GM21717 (cell line): ENCODE data around the gene MRPL17.
"Not testable (repeated sequence)": the region's sequence is repeated elsewhere in the genome, so short reads cannot be mapped to it uniquely, and the experiment has no call there.

Source experiments
- ATAC-seq: cut with Tn5 transposase; IDR thresholded peaks from one replicate; pipeline ENCODE4 v1.9.1; 2021; ENCODE audit warnings: mild to moderate bottlenecking, moderate library complexity; ENCODE audit not compliant: unreplicated experiment

Gene MRPL17

DNA sequence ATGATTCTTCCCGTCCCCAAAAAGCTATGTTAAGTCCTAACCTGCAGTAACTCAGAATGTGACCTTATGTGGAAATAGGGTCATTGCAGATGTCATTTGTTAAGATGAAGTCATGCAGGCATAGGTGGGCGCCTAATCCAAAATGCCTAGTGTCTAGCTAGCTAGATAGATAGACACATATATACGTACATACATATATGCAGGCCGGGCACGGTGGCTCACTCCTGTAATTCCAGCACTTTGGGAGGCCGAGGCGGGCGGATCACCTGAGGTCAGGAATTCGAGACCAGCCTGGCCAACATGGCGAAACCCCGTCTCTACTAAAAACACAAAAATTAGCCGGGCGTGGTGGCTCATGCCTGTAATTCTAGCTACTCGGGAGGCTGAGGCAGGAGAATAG is 928 bp upstream of the MRPL17 start:
- not testable (repeated sequence) for ATAC-seq

DNA sequence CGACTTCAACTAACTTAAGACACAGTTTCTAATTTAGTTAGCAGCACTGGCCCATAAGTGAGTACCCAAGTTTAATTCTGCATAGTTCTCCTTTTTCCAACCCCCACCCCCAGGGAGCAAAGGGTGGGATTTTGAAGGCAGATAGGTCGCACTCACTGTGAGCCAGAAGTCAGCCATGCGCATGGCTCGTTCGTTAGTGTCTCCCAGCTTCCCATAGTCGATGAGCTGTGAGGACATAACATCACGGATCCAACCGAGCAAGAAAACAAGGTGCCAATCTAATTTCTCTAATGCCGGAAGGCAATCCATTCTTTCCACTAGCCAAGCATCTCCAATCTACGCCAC is 577 bp downstream of the MRPL17 start:
- peak; percentile 12 for ATAC-seq

DNA sequence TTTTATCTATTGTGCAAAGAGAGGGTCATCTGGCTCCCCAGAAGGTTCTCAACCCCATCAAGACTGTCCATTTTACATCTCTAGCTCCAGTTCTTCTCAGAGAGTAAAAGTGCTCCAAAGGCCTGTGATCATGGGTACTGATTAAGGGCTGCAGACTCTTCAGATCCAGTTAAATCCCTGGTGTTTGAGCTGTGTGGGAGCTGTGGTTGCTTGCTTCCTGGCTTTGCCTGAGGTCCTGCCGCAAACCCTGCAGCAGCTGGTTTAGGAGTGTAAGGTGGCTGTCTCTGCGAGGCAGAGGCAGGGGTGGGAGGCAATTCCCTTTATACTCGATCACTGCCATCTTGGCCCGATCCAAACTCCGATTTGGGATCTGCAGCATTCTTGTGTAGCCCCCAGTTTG is 1.2 kb downstream of the MRPL17 start:
- ATAC-seq, result no peak

DNA sequence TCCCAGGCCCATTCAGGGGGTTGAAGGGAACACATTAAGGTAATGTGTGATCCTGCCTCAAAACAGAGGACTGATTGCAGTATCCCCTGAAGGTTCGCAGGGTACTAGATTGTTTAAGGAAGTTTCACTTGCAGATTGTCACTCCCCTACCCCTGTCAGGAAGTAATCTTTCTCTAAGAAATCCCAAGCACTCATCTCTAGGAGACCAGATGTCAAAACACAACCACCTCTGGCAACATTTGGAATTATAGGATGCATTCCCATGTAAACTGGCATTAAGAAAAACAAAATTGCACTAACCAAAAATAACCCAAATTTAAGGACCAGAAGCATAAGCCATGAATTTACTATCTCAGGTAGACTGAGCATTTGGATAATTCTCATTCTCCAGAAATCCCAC is 1.6 kb downstream of the MRPL17 start:
- no peak for ATAC-seq

DNA sequence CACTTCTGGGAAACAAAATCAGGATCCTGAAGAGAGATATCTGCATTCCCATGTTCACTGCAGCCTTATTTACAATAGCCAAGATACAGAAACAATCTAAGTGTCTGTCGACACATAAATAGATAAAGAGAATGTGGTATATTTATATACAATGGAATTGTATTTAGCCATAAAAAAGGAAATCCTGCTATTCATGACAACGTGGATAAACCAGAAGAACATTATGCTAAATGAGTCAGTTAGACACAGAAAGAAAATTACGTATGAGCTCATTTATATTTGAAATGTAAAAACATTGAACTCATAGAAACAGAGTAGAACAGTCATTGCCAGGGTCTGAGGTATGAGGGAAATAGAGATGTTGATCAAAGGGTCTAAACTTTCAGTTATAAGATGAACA is 6.1 kb downstream of the MRPL17 start:
- no peak for ATAC-seq

DNA sequence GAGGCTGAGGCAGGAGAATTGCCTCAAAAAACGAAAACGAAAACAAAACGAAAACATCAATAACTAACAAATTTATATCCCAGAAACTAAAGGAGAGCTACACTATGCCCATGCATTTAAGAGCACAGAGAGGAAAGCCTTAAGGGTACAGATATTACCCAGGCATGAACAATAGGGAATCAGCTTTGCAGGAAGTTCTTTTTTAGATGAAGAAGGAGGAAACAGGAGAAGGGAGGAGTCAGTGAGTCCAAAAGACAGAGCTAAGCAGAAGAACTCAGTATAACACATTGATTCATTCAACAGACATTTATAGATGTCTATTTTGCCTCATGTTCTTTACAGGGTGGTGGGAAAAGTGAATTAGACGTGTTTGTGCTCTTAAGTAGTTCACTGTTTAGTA is 8.3 kb downstream of the MRPL17 start:
- ATAC-seq, result no peak

DNA sequence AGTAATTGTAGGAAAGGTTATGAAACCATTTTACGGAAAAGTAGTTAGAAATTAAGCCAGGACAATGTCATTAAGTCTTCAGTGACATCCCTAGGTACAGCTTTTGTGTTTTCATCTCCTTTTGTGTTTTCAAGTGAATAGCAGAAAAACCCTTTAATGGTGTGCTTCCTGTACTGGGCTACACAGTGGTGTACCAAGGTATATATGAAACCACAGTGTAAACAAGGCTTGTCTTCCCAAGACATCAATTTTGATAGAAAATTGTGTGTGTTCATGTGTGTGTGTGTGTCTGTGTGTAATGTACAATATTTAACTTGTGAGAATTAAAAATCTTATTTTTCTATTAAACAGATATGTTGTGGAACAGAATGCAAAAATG is 8.9 kb downstream of the MRPL17 start:
- ATAC-seq, result no peak

DNA sequence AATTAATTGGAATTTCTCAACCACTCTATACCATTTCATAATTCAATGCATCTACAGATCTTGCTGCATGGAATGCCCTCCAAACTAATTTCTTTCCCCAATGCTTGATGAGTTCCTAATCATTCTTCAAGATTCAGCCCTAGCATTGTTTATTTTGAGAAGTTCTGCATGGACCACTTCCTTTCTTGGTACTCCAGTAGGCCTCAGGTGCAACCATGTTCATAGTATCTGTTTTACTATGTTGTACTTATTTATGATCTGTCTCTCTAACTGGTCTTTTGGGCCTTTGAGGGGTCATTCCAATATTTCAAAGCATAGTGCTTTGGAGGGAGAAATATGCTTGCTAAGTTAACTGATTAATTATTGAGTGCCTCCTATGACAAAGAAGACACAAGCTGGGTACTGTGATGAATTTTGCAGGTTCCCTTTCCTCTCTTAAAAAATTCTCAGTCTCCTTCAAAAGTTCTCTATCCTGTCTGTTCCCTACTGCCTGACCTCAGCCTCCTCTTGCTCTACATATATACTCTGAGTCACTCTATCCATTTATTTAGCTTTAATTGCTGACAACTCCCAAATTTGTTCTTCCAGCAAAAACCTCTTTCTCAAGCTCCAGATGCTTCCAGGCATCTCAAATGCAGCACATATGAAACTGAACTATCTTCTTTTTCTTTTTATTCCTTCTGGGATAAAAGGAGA is 9.5 kb downstream of the MRPL17 start:
- ATAC-seq, result no peak

DNA sequence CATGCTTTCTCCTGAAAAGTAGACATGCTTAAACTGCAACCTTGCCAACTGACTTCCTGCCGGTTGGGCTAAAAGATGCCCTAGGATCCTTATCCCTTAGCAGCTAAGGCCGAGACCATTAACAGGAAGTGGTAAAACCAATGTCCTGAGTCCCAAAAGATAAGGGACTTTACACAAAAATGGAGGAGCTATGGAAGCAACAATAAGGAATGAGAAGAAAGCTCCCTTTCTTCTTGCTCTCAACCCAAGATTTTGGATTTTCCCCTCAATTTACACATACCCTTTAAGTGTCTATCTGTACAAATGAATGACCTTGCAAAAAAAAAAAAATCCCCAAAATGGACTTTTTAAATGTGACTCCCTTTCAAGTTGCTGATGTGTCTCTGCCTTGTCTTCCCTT is 11.1 kb downstream of the MRPL17 start:
- ATAC-seq, result no peak

DNA sequence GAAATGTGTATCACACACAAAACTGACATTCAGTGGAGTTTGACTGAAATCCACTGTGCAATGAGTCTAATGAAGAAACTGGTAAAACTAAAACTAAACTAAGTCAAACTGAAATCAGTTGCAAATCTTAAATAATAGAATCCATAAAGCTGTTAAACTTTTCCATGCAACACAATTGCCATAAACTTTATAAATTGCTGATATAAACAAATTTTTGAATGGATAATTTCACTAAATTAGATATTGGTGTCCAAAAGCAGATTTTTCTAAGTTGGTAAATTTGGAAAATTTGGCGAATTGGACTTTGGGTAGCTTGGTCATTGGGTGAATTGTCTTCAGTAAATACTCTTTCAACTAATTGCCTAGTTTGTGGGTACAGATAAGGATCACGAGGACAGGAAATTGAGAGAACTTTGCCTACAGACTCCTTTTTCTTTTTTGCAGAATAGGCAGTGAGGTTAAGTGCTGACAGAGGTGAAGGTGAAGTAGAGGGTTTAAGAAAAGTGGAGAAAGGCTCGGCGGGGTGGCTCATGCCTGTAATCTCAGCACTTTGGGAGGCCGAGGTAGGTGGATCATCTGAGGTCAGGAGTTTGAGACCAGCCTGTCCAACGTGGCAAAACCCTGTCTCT is 12.8 kb downstream of the MRPL17 start:
- ATAC-seq, result no peak

DNA sequence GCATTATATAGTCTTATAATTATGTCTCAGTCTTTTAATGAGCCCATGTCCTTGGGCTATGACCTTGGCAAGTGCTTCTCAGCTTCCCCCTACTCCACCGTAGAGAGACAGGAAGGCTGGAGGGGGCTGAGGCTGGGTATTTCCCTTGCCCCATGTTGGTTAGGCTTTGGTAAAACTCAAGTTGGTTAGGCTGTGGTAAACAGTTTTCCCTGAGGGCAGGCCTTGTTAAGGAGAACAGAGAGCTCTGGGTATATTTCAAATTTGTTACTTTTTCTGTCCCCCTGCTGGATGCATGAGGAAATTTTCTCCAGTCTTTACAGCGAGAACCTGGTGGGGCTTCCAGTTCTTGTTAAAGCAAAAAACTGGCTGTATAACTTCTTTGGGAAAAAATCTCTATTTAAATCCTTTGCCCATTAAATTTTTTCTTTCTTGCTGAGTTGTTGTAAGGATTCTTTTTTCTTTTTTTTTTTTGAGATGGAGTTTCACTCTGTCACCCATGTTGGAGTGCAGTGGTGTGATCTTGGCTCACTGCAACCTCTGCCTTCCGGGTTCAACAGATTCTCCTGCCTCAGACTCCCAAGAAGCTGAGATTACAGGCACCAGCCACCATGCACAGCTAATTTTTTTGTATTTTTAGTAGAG is 15.3 kb downstream of the MRPL17 start:
- ATAC-seq, result no peak

DNA sequence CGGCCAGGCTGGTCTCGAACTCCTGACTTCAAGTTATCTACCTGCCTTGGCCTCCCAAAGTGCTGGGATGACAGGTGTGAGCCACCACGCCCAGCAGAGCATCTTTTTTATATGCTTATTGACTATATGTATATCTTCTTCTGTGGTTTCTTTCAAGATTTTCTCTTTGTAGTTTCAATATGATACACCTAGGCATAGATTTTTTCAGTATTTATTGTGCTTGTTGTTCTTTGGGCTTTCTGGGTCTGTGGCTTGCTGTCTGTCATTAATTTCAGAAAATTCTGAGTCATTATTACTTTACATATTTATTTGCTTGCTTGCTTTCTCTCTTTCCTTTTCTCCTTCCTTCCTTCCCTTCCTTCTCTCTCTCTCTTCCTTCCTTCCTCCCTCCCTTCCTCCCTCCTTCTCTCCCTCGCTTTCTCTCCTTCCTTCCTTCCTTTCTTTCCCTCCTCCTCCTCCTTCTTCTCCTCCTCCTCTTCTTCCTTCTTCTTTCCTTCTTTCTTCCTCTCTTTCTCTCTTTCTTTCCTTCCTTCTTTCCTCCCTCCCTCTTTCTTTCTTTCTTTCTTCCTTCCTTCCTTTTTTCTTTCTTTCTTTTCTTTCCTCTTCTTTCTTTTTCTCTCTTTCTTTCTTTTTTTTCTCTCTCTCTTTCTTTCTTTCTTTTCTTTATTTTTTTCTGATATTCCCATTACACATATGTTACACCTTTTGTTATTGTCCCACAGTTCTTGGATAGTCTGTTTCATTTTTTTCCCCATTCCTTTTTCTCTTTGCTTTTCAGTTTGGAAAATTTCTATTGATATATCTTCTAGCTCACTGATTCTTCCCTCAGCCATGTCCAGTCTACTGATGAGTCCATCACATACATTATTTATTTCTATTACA is 16.6 kb downstream of the MRPL17 start:
- no peak for ATAC-seq

DNA sequence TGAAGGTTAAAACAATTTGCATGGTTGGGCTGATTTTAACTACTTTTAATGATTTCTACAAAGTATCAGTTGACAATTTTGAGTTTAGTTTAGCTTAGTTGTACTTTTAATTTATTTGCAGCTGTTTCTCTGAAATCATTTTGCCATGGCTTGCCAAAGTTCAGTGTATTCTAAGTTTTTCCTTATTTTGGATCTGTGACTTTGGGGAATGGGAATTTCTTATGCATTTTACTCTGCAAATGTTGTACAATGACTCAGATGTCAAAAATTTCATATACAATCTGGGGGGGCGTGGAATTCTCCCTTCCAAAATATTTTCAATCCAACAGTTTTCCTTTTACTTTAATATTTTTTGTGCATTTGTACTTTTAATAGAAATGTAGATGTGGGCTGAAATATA is 18.6 kb downstream of the MRPL17 start:
- no peak for ATAC-seq

DNA sequence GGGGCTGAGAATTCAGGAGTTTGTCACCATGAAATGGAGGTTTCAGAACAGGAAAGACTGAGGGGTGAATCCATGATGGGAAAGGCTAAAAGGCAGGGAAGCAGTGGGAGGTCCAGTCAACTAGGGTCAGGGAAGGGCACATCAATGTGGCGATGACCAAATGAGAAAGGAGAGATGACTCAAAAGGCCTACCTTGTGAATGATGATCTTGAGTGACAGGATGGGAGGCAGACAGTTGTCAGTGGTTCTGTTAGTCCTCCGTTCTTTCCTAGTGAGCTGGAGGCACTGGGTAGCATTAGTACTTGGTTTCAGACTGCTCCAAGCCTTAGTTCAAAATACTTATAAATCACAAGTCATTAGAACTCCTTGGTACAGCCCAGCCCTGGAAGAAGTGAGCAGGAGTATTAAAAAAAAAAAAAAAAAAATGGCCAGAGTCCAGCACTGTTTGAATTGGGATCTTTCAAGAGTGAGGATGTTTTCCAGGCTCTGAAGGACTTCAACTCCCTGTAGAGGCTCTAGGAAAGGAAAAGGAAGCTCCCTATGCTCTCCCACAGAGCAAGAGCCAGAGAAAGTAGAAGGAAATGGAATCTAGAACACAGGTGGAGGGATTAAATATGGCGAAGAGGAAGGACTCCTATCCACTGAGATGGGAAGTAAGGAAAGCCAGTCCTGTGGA is 19.2 kb downstream of the MRPL17 start:
- ATAC-seq, result no peak

DNA sequence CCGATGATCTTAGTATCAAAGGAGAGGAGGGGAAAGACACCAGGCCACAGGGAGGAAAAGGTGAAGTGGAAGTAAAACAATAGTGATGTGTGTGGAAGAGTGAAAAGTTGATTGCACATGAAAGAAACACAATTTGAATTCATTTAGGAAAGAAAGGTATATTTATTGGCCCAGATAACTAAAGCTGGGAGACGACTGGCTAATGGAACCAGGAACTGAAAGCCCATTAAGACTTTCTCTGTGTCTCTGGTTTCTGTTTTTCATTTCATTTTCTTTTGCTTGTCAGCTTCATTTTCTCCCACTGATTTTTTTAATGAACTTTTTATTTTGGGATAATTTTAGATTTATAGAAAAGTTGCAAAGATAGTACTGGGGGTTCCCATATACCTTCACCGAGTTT is 22.4 kb downstream of the MRPL17 start:
- ATAC-seq, result no peak

DNA sequence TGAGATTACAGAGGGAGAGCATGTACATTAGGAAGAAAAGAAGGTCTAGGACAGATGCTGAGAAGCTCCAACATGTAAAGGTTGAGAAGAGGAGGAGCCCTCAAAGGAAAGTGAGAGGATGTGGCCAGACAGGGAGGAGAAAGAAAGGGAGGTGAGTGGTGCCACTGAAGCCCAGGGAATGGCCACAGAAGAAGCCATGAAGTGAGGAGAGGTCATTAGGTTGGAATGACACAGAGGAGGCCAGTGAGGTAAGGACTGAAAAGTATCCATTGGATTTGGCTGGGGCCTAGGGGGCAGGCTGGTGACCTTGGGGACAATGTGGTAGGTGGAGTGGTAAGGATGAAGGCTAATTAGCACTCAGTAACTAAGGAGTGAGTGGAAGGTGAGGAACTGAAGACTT is 24.5 kb downstream of the MRPL17 start:
- ATAC-seq, result no peak

DNA sequence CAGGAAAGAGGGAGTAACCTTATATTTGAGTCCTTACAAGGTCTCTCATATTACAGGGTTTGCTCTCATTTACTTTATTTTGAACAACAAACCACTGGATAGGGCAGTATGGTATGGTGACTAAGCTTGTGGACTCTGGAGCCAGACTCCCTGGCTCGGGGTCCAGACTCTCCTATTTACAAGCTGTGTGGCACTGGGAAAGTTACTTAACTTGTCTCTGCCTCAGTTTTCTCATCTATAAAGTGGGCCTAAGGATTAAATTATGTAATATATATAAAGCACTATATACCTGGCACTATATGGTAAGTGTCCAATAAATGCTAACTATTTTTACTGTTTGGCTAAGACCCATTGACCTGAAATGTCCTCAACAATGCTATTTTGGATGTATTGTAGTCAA is 25.8 kb downstream of the MRPL17 start:
- ATAC-seq, result no peak

DNA sequence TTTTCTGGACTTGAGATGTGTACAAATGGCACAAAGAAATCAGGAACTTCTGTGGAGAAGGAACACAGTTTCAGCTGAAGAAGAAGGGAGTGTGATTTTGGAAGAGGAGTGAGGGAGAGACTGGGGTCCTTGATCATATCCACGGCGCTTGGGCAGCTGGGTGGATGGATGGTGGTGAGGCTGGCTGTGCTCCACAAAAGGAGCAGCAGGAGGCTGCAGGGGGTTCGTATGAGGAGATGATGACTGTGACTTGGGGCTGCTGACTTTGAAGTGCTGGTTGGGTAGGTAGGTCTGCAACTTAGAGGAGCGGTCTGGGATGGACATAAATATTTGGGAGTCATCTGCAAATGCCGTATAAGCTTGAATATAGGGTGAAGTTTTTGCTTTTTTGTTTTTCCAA is 26.2 kb downstream of the MRPL17 start:
- ATAC-seq, result no peak

DNA sequence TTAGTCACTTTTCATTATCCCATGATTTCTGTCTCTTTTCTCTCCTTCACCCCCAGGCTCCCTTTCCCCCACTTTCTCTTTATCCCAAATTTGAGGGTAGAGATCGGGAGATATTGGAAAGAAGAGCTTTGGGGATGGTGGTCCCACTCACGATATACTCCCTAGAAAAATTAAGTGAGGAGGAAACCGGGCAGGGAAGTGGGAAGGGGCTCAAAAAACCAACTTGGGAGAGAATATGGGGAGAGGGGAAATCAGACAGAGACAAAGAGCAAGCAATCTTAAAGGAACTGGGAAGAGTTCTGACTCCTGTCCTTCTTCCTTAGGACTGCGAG is 26.6 kb downstream of the MRPL17 start:
- ATAC-seq, result no peak

DNA sequence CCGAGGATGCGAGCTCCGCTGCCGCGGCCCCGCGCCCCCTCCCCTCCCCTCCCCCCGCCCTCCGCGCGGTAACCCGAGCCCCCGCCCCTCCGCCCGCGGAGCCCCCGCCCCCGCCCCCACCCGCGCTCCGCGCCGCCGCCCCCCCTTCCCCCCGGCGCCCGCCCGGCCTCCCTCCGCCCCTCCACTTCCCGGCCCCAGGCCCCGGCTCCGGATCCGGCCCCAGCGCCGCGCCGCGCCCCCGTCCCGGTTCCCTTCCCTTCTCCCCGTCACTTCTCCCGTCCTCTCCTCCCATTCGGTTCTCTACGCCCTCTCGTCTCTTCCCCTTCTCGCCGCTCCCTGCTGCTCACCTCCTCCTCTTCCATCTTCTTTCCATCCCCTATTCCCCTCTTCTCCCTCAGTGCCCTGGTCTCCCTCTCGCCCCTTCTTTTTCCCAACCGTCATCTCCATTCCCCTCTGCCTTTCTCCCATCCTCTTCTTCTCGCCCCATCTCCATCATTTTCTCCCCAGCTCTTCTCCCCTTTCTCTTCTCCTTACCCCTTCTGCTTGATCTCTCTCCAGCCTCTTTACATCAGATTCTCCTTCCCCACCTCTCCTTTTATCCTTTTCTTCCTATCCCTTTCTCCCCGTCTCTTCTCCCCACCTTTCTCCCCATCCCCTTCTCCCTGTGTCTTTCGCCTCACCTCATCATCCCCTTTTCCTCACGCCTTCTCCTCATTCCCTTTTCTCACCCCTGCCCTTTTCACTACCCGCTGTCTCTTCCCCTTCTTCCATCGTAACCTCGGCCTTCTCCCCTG is 27.2 kb downstream of the MRPL17 start, which contains the start of gene DCHS1:
TSS of gene DCHS1 (minus strand) at position 20 of the 794 bp plus-strand sequence. CDS start 14,196 bp downstream, outside the sequence.
- ATAC-seq, result no peak
